HG03064 (cell line): ENCODE measurements around the gene EMCN.
"Not testable (repeated sequence)": the region's sequence is repeated elsewhere in the genome, so short reads cannot be mapped to it uniquely, and the experiment has no call there.

Experiments used
- ATAC-seq: cut with Tn5 transposase; IDR thresholded peaks from one replicate; pipeline ENCODE4 v1.9.1; 2021; ENCODE audit warnings: low read depth; ENCODE audit not compliant: unreplicated experiment

EMCN gene

GRCh38 chr4:100517864-100518341 lies at the start of gene EMCN:
TSS of gene EMCN (minus strand) at chr4:100518022. CDS start at chr4:100517914, 108 bp downstream.
- ATAC-seq, result no peak

- no peak for ATAC-seq
Observed at GRCh38 chr4:100566396-100566795, 48.6 kb upstream of the EMCN start.

- no peak for ATAC-seq
Observed at GRCh38 chr4:100557306-100557705, 39.5 kb upstream of the EMCN start.

- no peak for ATAC-seq
Observed at GRCh38 chr4:100555611-100556337, 38.0 kb upstream of the EMCN start.

- ATAC-seq, result no peak
Observed at GRCh38 chr4:100548200-100548560, 30.4 kb upstream of the EMCN start.

GRCh38 chr4:100547541-100548199 lies 29.8 kb upstream of the EMCN start:
- ATAC-seq, result no peak

- no peak for ATAC-seq
Observed at GRCh38 chr4:100545427-100545826, 27.6 kb upstream of the EMCN start.

GRCh38 chr4:100540131-100540530 lies 22.3 kb upstream of the EMCN start:
- ATAC-seq, result no peak

GRCh38 chr4:100539706-100540105 lies 21.9 kb upstream of the EMCN start:
- ATAC-seq, result no peak

GRCh38 chr4:100533741-100534140 lies 15.9 kb upstream of the EMCN start:
- ATAC-seq, result no peak

GRCh38 chr4:100530161-100530560 lies 12.3 kb upstream of the EMCN start:
- not testable (repeated sequence) for ATAC-seq

GRCh38 chr4:100525686-100526085 lies 7.9 kb upstream of the EMCN start:
- ATAC-seq, result no peak

GRCh38 chr4:100519205-100519604 lies 1.4 kb upstream of the EMCN start:
- no peak for ATAC-seq

GRCh38 chr4:100516225-100516624 lies 1.6 kb downstream of the EMCN start:
- ATAC-seq, result no peak

- ATAC-seq, result no peak
Observed at GRCh38 chr4:100511896-100512295, 5.9 kb downstream of the EMCN start.

GRCh38 chr4:100510551-100510950 lies 7.3 kb downstream of the EMCN start:
- no peak for ATAC-seq

GRCh38 chr4:100509386-100509785 lies 8.4 kb downstream of the EMCN start:
- ATAC-seq, result no peak

GRCh38 chr4:100508691-100509090 lies 9.1 kb downstream of the EMCN start:
- no peak for ATAC-seq

GRCh38 chr4:100504086-100504874 lies 13.5 kb downstream of the EMCN start:
- ATAC-seq, result no peak

- no peak for ATAC-seq
Observed at GRCh38 chr4:100497791-100498190, 20.0 kb downstream of the EMCN start.

GRCh38 chr4:100495074-100495473 lies 22.7 kb downstream of the EMCN start:
- no peak for ATAC-seq
